Lower leg skin (tissue), 3 donors: ENCODE data around the gene TDRD7.

Experiments
- POLR2A ChIP-seq, 2 donors: fragments of 450-650 bp; IDR thresholded peaks; one replicate each; pipeline ENCODE4 v1.6.1; 2016 to 2017; ENCODE audit warnings: antibody characterized with exemption in 2 of 2, mild to moderate bottlenecking in 1 of 2, moderate library complexity in 1 of 2
- TF ChIP-seq, protein P1 (sequence below), 3 donors: fragments of 450-650 bp; IDR thresholded peaks; one replicate each; pipeline ENCODE4 v1.5.1; 2016; ENCODE audit warnings: antibody characterized with exemption in 3 of 3, mild to moderate bottlenecking in 3 of 3, moderate library complexity in 2 of 3

DNA sequence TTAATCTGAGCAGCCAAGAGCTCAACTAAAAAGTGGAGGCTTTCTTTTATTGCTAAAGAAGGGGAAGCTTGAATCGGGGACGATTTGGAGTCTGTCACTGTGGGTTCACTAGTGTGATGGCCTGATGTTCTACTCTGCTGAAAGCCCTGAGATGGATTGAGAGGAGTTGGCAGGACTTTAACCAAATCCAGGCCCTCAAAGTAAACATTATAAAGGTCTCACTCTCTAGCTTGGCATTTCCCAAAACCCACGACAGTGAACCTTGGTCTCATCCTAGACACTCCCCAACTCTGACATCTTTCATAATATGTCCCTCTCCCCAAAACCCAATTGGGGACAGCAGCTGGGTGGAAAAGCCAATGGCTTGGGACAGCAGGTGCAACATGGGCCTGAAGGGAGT lies 122.3 kb downstream of the TDRD7 start:
- TF ChIP-seq, protein P1, sequence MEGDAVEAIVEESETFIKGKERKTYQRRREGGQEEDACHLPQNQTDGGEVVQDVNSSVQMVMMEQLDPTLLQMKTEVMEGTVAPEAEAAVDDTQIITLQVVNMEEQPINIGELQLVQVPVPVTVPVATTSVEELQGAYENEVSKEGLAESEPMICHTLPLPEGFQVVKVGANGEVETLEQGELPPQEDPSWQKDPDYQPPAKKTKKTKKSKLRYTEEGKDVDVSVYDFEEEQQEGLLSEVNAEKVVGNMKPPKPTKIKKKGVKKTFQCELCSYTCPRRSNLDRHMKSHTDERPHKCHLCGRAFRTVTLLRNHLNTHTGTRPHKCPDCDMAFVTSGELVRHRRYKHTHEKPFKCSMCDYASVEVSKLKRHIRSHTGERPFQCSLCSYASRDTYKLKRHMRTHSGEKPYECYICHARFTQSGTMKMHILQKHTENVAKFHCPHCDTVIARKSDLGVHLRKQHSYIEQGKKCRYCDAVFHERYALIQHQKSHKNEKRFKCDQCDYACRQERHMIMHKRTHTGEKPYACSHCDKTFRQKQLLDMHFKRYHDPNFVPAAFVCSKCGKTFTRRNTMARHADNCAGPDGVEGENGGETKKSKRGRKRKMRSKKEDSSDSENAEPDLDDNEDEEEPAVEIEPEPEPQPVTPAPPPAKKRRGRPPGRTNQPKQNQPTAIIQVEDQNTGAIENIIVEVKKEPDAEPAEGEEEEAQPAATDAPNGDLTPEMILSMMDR (IDR thresholded peaks at IDR 0.05) = no peak
- no peak for TF ChIP-seq POLR2A (IDR thresholded peaks at IDR 0.05)
